Measurements from ENCODE around the gene STK39.

The STK39 gene

GRCh38 chr2:167935803-167936110 is 311.6 kb downstream of the STK39 start:
- H3K4me3 ChIP-seq (ENCODE audit: low read depth, low read length) = no peak overlapping the region
- TF ChIP-seq, protein P1, sequence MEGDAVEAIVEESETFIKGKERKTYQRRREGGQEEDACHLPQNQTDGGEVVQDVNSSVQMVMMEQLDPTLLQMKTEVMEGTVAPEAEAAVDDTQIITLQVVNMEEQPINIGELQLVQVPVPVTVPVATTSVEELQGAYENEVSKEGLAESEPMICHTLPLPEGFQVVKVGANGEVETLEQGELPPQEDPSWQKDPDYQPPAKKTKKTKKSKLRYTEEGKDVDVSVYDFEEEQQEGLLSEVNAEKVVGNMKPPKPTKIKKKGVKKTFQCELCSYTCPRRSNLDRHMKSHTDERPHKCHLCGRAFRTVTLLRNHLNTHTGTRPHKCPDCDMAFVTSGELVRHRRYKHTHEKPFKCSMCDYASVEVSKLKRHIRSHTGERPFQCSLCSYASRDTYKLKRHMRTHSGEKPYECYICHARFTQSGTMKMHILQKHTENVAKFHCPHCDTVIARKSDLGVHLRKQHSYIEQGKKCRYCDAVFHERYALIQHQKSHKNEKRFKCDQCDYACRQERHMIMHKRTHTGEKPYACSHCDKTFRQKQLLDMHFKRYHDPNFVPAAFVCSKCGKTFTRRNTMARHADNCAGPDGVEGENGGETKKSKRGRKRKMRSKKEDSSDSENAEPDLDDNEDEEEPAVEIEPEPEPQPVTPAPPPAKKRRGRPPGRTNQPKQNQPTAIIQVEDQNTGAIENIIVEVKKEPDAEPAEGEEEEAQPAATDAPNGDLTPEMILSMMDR (IDR thresholded peaks at IDR 0.05; ENCODE audit: borderline replicate concordance, insufficient read depth, low read depth, low read length) = no peak

- no peak overlapping the region for H3K4me3 ChIP-seq (ENCODE audit: low read depth, low read length)
- TF ChIP-seq, protein P1 (IDR thresholded peaks at IDR 0.05; ENCODE audit: borderline replicate concordance, insufficient read depth, low read depth, low read length) = no peak
These were observed 314.1 kb downstream of the STK39 start for GRCh38 chr2:167933097-167933814.

GRCh38 chr2:167932123-167932693 is 315.2 kb downstream of the STK39 start:
- no peak overlapping the region for H3K4me3 ChIP-seq (ENCODE audit: low read depth, low read length)
- TF ChIP-seq, protein P1 (IDR thresholded peaks at IDR 0.05; ENCODE audit: borderline replicate concordance, insufficient read depth, low read depth, low read length) = no peak

DNA sequence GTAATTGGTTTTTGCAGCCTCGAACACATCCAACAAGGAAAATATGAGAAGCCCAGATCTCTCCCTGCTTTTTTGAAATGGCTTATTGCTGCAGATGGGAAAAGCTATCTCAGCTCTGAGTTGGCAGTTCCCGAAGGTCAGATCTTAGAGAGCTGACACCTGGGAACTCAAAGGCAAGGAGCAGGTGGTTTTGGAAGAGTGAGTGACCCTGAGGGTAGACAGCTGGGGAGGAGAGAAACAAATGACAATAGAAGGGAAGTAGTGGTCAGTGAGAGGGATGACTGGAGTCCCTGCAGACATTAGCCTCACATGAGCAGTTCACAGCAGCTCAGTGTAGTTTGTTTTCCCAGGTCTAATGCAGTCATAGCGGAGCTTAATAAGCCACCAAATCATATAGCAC is 317.9 kb downstream of the STK39 start:
- TF ChIP-seq, protein P1 (IDR thresholded peaks at IDR 0.05; ENCODE audit: borderline replicate concordance, insufficient read depth, low read depth, low read length) = no peak
- H3K4me3 ChIP-seq (ENCODE audit: low read depth, low read length) = no peak overlapping the region

- TF ChIP-seq, protein P1 (IDR thresholded peaks at IDR 0.05; ENCODE audit: borderline replicate concordance, insufficient read depth, low read depth, low read length) = no peak
- H3K4me3 ChIP-seq (ENCODE audit: low read depth, low read length) = no peak overlapping the region
These were observed 319.0 kb downstream of the STK39 start for GRCh38 chr2:167928434-167928833.

DNA sequence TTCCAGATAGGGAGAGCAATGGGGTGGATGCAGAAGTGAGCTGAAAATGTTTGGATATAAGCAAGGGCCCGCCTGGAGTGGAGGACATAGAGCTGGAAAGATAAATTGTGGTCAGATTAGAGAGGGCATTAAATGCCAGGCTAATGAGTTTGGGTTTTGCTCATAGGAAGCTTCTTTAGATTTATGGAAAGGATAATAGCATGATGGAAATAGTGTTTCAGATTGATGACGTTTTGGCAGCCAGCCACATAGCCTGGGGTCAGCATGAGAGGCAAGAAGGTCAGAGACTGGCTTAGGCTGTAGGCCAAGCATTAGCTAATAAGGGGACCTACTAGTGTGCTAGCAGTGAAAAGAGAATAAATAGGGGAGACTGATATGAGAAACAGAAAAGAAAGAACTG is 321.6 kb downstream of the STK39 start:
- no peak overlapping the region for H3K4me3 ChIP-seq (ENCODE audit: low read depth, low read length)
- TF ChIP-seq, protein P1 (IDR thresholded peaks at IDR 0.05; ENCODE audit: borderline replicate concordance, insufficient read depth, low read depth, low read length) = no peak

GRCh38 chr2:167924556-167924955 is 322.8 kb downstream of the STK39 start:
- TF ChIP-seq, protein P1 (IDR thresholded peaks at IDR 0.05; ENCODE audit: borderline replicate concordance, insufficient read depth, low read depth, low read length) = no peak
- H3K4me3 ChIP-seq (ENCODE audit: low read depth, low read length) = no peak overlapping the region
